Fibroblast of the aortic adventitia (primary cell): ENCODE data around the gene CHMP4B. TPM values are rescaled to one million over a fixed set of nuclear protein-coding genes. Genes with fewer than 3 reads are reported as not detected.

Experiments
- DNase-seq: peaks from one replicate; pipeline ENCODE4 v3.0.0-alpha.2; 2010; ENCODE audit warnings: low read depth
- H3K4me3 ChIP-seq: 2 replicates; pipeline ENCODE4 v1.5.1; 2011; ENCODE audit warnings: low read depth, mild to moderate bottlenecking, control low read depth, low read length, moderate library complexity
- total RNA-seq: library from RNA; depleted of rRNA; stranded (reverse); fragments of >200 nt; gene quantifications from 2 replicates; pipeline ENCODE4 v1.2.3, GENCODE V29; 2012; ENCODE audit warnings: low replicate concordance
- TF ChIP-seq, protein P1 (sequence below): IDR thresholded peaks from 2 replicates; pipeline ENCODE4 v1.5.1; 2011; ENCODE audit warnings: mild to moderate bottlenecking, low read length, control low read depth, inconsistent platforms; ENCODE audit not compliant: insufficient read depth

The CHMP4B gene
- total RNA-seq, 1 donor = 54.8 TPM

GRCh38 chr20:33848391-33848790 is 37.2 kb downstream of the CHMP4B start:
- no peak for DNase-seq
- TF ChIP-seq, protein P1, sequence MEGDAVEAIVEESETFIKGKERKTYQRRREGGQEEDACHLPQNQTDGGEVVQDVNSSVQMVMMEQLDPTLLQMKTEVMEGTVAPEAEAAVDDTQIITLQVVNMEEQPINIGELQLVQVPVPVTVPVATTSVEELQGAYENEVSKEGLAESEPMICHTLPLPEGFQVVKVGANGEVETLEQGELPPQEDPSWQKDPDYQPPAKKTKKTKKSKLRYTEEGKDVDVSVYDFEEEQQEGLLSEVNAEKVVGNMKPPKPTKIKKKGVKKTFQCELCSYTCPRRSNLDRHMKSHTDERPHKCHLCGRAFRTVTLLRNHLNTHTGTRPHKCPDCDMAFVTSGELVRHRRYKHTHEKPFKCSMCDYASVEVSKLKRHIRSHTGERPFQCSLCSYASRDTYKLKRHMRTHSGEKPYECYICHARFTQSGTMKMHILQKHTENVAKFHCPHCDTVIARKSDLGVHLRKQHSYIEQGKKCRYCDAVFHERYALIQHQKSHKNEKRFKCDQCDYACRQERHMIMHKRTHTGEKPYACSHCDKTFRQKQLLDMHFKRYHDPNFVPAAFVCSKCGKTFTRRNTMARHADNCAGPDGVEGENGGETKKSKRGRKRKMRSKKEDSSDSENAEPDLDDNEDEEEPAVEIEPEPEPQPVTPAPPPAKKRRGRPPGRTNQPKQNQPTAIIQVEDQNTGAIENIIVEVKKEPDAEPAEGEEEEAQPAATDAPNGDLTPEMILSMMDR = no peak
- H3K4me3 ChIP-seq = no peak overlapping the region

- DNase-seq = no peak
- TF ChIP-seq, protein P1 = no peak
- no peak overlapping the region for H3K4me3 ChIP-seq
Observed at GRCh38 chr20:33850159-33850558, 39.0 kb downstream of the CHMP4B start.

DNA sequence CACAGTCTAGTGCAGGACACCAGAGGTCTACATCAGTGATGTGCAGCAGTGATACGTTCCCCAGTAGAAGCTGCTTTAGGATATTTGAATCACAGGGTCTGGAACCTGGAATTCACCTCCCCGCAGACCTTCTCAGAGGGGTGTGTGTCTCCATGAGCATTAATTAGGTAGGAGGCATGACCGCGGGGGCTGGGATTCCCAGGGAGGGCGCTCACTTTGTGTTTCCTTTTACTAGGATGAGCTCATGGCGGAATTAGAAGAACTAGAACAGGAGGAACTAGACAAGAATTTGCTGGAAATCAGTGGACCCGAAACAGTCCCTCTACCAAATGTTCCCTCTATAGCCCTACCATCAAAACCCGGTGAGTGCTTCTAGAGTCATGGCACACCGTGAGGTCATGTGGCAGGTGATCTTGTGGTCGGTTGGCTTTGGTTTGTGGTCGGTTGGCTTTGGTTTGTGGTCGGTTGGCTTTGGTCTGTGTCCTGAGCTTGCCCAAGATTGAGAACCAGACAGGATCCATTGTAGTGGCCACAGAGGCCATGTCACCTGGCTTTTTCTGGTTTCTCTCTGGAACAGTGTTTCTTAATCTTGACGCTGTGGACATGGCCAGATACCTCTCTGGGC is 40.8 kb downstream of the CHMP4B start:
- H3K4me3 ChIP-seq = no peak overlapping the region
- TF ChIP-seq, protein P1 = no peak

GRCh38 chr20:33852626-33853506 is 41.7 kb downstream of the CHMP4B start:
- TF ChIP-seq, protein P1 = no peak
- DNase-seq = no peak
- H3K4me3 ChIP-seq = no peak overlapping the region

More for the DNA sequence above, 40.8 kb downstream of the CHMP4B start:
- DNase-seq = no peak

- no peak for DNase-seq
- TF ChIP-seq, protein P1 = no peak
- no peak overlapping the region for H3K4me3 ChIP-seq
Observed at GRCh38 chr20:33853507-33853813, 42.3 kb downstream of the CHMP4B start.

- TF ChIP-seq, protein P1 = no peak
- H3K4me3 ChIP-seq = no peak overlapping the region
- DNase-seq = no peak
Observed at GRCh38 chr20:33857722-33858563, 46.8 kb downstream of the CHMP4B start.
